ENCODE results near the gene WDR7. TPM values are rescaled to one million over a fixed set of nuclear protein-coding genes. Genes with fewer than 3 reads are reported as not detected.

WDR7 gene
- polyA plus RNA-seq, 2 of the 4 experiments (the other 2 are of a cell fraction): 4.2 to 7.0 TPM

DNA sequence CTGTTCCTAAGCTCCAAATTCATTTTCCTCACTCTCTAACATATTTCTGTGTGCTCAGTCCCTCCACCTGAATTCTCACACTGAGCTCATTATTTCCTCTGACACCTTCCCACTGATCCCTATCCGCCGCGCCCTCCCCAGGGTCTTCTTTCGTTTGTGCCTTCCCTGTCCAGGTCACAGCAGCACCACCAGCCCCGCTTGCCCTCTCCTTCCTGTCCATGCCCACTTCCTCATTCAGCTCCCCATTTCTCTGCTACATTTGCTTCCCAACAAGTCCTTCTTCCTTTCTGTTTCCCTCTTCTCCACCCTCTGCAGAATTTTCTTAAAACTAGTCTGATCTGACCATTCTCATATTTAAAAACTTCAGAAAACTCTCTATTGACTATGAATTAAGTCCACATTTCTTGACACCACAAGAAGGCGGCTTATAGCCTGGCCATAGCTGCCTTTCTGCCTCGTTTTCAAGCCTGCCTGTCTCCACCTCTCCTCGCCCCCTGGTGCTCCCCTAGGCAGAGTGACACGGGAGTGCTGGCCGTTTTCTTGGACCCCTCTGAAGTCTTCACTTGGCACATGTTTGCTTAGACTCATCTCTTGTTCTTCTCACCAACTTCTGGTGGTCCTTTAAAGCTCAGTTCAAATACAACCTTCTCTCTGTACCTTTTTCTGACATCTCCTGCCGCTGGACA is 357.0 kb downstream of the WDR7 start (continued):
- TF ChIP-seq, protein P1, sequence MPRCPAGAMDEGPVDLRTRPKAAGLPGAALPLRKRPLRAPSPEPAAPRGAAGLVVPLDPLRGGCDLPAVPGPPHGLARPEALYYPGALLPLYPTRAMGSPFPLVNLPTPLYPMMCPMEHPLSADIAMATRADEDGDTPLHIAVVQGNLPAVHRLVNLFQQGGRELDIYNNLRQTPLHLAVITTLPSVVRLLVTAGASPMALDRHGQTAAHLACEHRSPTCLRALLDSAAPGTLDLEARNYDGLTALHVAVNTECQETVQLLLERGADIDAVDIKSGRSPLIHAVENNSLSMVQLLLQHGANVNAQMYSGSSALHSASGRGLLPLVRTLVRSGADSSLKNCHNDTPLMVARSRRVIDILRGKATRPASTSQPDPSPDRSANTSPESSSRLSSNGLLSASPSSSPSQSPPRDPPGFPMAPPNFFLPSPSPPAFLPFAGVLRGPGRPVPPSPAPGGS (IDR thresholded peaks at IDR 0.05): no peak
- no peak for TF ChIP-seq JUN (IDR thresholded peaks at IDR 0.05)

DNA sequence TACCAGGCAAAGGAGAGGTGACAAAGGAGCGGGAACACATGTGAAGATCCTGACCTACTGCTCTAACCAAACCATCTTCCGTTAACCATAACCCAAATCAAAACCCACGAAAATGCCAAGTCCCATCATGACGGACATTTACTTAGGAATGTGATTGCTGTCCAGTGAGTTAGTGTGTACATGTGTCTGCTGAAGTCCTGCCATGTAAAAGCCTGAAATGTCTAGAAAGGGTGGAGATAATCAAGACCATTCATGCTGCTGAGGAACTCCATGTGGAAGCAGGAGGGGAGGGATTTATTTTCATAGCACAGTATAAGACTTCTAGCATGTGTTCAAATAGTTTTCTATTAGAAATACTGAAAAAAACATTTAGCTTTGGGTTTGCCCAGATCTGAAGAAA is 358.7 kb downstream of the WDR7 start:
- TF ChIP-seq EHMT2 (IDR thresholded peaks at IDR 0.05; ENCODE audit: low read depth): no peak
- TF ChIP-seq HOXB13 (CRISPR knock-in tag; IDR thresholded peaks at IDR 0.05; ENCODE audit: low read depth): no peak
- TF ChIP-seq, protein P1 (IDR thresholded peaks at IDR 0.05): no peak
- no peak for TF ChIP-seq SREBF2 (IDR thresholded peaks at IDR 0.05)
- no peak for TF ChIP-seq HOXB5 (CRISPR knock-in tag; IDR thresholded peaks at IDR 0.05)
- no peak for TF ChIP-seq JUNB (IDR thresholded peaks at IDR 0.05)
- TF ChIP-seq ZNF302 (CRISPR knock-in tag; IDR thresholded peaks at IDR 0.05): no peak
- no peak for TF ChIP-seq CBX2 (IDR thresholded peaks at IDR 0.05; ENCODE audit: borderline replicate concordance, low read depth)
- TF ChIP-seq ELK1 (IDR thresholded peaks at IDR 0.05; ENCODE audit: low read depth, low read length): no peak
- no peak for TF ChIP-seq NR3C1 (IDR thresholded peaks at IDR 0.05)
- no peak for TF ChIP-seq JUN (IDR thresholded peaks at IDR 0.05)
- no peak for TF ChIP-seq KDM5A (IDR thresholded peaks at IDR 0.05)
- no peak for TF ChIP-seq MAFK (IDR thresholded peaks at IDR 0.05; ENCODE audit: partially characterized antibody)
- TF ChIP-seq, protein P2, sequence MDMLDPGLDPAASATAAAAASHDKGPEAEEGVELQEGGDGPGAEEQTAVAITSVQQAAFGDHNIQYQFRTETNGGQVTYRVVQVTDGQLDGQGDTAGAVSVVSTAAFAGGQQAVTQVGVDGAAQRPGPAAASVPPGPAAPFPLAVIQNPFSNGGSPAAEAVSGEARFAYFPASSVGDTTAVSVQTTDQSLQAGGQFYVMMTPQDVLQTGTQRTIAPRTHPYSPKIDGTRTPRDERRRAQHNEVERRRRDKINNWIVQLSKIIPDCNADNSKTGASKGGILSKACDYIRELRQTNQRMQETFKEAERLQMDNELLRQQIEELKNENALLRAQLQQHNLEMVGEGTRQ (IDR thresholded peaks at IDR 0.05): no peak
- no peak for TF ChIP-seq NFE2L2 (conservative IDR thresholded peaks at IDR 0.05; ENCODE audit: low read length)
- TF ChIP-seq, protein P3, sequence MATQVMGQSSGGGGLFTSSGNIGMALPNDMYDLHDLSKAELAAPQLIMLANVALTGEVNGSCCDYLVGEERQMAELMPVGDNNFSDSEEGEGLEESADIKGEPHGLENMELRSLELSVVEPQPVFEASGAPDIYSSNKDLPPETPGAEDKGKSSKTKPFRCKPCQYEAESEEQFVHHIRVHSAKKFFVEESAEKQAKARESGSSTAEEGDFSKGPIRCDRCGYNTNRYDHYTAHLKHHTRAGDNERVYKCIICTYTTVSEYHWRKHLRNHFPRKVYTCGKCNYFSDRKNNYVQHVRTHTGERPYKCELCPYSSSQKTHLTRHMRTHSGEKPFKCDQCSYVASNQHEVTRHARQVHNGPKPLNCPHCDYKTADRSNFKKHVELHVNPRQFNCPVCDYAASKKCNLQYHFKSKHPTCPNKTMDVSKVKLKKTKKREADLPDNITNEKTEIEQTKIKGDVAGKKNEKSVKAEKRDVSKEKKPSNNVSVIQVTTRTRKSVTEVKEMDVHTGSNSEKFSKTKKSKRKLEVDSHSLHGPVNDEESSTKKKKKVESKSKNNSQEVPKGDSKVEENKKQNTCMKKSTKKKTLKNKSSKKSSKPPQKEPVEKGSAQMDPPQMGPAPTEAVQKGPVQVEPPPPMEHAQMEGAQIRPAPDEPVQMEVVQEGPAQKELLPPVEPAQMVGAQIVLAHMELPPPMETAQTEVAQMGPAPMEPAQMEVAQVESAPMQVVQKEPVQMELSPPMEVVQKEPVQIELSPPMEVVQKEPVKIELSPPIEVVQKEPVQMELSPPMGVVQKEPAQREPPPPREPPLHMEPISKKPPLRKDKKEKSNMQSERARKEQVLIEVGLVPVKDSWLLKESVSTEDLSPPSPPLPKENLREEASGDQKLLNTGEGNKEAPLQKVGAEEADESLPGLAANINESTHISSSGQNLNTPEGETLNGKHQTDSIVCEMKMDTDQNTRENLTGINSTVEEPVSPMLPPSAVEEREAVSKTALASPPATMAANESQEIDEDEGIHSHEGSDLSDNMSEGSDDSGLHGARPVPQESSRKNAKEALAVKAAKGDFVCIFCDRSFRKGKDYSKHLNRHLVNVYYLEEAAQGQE (IDR thresholded peaks at IDR 0.05): no peak
- TF ChIP-seq CEBPB (IDR thresholded peaks at IDR 0.05): no peak
- CTCF ChIA-PET: no interaction called here
- H3K4me3 ChIP-seq: no peak overlapping the region
- FAIRE-seq (no peak), DNase-seq (ENCODE audit: low read depth in 1 of 2, low spot score in 1 of 2) (no peak), ATAC-seq (no peak)
- H3K27ac ChIP-seq: no peak overlapping the region
- no peak overlapping the region for H3K4me2 ChIP-seq
- no peaks in the 10 kb centered on the region for H3K9me3 ChIP-seq
- POLR2A ChIA-PET: no interaction called here
- peaks cover 6% of the 10 kb centered on the region for H3K4me1 ChIP-seq
- 93% methylated on average over 4 of the region's 4 CpGs for WGBS (ENCODE audit: missing lambda C conversion rate)

Measured in A549 (cell line).